ENCODE measurements around the gene QSOX1.

QSOX1 gene

DNA sequence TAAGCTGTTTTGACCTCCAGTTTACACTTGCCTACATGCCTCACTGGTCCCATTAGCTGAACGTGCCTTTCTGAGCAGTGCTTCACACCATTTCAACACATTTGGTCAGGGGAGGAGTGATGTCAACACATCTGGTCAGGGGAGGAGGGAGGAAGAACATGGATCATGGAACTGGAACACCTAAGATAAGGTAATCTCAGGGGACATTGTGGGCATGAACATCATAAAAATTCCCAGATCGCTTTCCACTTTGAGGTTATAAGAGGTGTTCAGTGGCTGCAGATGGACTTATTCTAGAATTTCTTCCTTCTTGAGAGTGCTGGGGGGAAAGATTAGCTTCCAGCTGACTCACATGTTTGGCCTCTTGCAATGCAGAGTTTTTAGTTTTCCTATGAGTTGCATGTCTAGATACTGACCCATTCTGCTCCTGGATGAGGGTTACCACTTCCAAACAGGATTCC, 2.0 kb downstream of the QSOX1 start:
- TF ChIP-seq SUZ12 (IDR thresholded peaks at IDR 0.05; ENCODE audit: extremely low read depth, insufficient read depth, insufficient read length) (no peak), YY1 (IDR thresholded peaks at IDR 0.05; ENCODE audit: insufficient read depth, insufficient read length) (no peak), ZNF274 (IDR thresholded peaks at IDR 0.05; ENCODE audit: low read depth, low read length) (no peak)
- H3K4me3 ChIP-seq (ENCODE audit: insufficient read length, low read depth), result no peak overlapping the region
- DNase-seq (ENCODE audit: low read depth, low spot score), result no peak
- no peaks in the 10 kb centered on the region for H3K9me3 ChIP-seq (ENCODE audit: insufficient read depth, low read length)
- no peak overlapping the region for H3K9ac ChIP-seq (ENCODE audit: insufficient read length, low read depth)
- H3K27me3 ChIP-seq (ENCODE audit: insufficient read depth, insufficient read length), result peaks cover 50% of the 10 kb centered on the region
- no peaks in the 10 kb centered on the region for H3K36me3 ChIP-seq (ENCODE audit: insufficient read depth, insufficient read length, low read length)
- no peaks in the 10 kb centered on the region for H3K4me1 ChIP-seq (ENCODE audit: insufficient read depth, insufficient read length)

DNA sequence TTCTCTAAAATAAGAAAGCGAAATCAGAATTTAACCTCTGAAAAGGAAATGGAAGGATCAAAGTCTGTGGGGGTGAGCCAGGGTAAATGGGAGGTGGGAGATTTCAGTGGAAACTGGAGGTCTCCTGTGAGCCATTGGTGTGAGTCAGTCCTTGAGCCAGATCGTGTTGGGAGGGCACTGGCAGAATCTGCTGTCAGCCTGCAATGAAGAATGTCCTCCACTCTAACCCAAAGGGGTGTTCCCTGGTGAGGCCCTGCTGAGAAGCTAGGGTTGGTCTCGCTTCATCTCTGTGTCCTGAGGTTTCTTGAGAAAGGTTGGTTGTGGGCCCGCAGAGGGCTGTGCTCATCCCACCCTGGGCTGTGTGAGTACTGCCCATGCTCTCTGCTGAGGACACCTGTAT, 2.4 kb downstream of the QSOX1 start:
- Histone ChIP-seq H3K36me3 (ENCODE audit: insufficient read depth, insufficient read length, low read length) (no peaks in the 10 kb centered on the region), H3K4me3 (ENCODE audit: insufficient read length, low read depth) (no peak overlapping the region), H3K9me3 (ENCODE audit: insufficient read depth, low read length) (no peaks in the 10 kb centered on the region), H3K27me3 (ENCODE audit: insufficient read depth, insufficient read length) (peaks cover 46% of the 10 kb centered on the region), H3K9ac (ENCODE audit: insufficient read length, low read depth) (no peak overlapping the region), H3K4me1 (ENCODE audit: insufficient read depth, insufficient read length) (no peaks in the 10 kb centered on the region)
- DNase-seq (ENCODE audit: low read depth, low spot score), result no peak
- TF ChIP-seq ZNF274 (IDR thresholded peaks at IDR 0.05; ENCODE audit: low read depth, low read length), result no peak
- TF ChIP-seq YY1 (IDR thresholded peaks at IDR 0.05; ENCODE audit: insufficient read depth, insufficient read length), result no peak
- no peak for TF ChIP-seq SUZ12 (IDR thresholded peaks at IDR 0.05; ENCODE audit: extremely low read depth, insufficient read depth, insufficient read length)

DNA sequence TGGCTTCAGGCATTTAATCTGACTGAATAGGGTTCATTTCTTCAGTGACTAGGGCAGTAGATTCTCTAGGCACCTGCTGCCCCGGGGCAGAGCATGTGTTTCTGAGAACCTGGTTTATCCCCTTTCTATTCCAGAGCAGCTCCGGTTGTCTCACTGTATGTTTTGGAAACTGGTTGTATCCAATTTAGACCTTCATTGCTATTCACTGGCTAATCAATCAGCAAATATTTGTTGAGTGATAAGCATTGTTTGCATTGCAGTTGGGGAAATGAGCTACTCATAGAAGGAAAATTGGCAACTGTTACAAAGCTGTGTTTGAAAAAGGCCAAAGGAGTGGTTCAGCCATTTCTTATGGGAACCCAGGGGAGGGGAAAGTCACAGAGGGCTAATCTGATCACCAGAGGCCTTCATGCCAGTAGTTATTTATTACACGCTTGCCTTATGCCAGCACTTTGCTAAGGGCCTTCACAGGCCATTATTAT, 2.9 kb downstream of the QSOX1 start:
- Histone ChIP-seq H3K4me1 (ENCODE audit: insufficient read depth, insufficient read length) (no peaks in the 10 kb centered on the region), H3K27me3 (ENCODE audit: insufficient read depth, insufficient read length) (peaks cover 41% of the 10 kb centered on the region), H3K9ac (ENCODE audit: insufficient read length, low read depth) (no peak overlapping the region), H3K36me3 (ENCODE audit: insufficient read depth, insufficient read length, low read length) (no peaks in the 10 kb centered on the region), H3K4me3 (ENCODE audit: insufficient read length, low read depth) (no peak overlapping the region), H3K9me3 (ENCODE audit: insufficient read depth, low read length) (no peaks in the 10 kb centered on the region)
- TF ChIP-seq ZNF274 (IDR thresholded peaks at IDR 0.05; ENCODE audit: low read depth, low read length) (no peak), SUZ12 (IDR thresholded peaks at IDR 0.05; ENCODE audit: extremely low read depth, insufficient read depth, insufficient read length) (no peak), YY1 (IDR thresholded peaks at IDR 0.05; ENCODE audit: insufficient read depth, insufficient read length) (no peak)
- no peak for DNase-seq (ENCODE audit: low read depth, low spot score)

DNA sequence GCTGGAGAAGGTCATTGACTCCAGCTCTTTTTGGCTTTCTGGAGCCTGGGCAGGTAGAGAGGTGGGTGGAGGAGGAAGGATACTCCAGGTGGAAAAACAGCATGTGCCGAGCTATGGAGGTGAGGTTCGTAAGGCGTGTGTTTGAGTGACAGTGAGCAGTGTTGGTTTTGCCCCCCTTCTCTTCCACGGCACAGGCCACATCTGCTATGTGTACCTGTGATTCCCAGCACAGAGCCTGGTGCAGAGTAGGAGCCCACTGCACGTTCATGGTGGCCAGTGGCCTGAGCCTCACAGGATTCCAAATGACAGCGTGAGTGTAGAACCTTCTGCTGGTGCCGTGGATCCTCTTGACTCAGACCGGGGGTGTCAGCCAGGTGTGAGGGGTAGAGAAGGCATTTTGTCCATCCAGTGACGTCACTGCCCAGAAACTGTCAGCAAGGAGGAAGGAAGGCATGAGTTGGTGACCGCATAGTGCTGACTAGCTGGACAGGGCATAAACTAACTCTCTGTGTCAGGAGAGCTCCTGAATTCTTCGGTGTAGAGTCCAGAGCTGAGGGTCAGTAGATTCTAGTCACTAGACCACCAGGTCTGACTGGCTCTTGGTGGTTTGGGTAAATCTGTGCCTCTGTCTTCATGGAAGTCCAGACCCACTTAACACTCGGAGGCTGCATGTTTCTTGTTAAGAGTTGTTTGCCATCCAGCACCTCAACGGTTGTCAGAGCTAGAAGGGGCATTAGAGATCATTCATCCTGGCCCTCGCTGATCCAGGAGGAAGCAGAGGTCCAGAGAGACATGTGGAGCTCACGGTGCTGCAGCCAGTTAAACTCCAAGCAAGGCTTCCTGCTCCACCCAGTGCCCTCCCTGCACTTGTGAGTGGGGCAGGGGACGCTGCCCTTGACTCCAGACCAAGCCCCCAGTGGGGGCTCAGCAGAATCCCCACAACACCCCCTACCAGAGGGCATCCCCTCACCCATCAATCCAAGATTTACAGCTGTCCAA, 3.8 kb downstream of the QSOX1 start:
- H3K9ac ChIP-seq (ENCODE audit: insufficient read length, low read depth), result no peak overlapping the region
- DNase-seq (ENCODE audit: low read depth, low spot score), result no peak

DNA sequence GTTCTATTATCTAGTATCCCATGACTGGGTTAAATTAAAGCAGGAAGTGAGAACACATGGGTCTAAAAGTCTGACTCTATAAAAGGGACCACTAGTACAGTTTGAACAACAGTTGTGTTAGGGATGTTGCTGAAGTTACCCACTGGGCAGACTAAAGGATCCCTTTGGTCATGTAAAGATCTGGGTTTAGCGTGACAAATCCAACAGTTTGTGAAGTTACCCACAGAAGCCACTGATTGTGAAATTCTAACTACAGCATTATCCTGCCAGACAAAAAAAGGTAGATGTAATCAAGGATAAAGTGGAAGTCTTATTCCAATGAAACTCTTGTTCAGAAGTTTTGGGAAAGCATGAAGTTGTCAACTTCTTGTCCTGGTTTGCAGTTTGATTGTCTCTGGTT, 5.7 kb downstream of the QSOX1 start:
- no peaks in the 10 kb centered on the region for H3K9me3 ChIP-seq (ENCODE audit: insufficient read depth, low read length)
- no peak for DNase-seq (ENCODE audit: low read depth, low spot score)
- H3K4me1 ChIP-seq (ENCODE audit: insufficient read depth, insufficient read length), result no peaks in the 10 kb centered on the region
- H3K4me3 ChIP-seq (ENCODE audit: insufficient read length, low read depth), result no peak overlapping the region
- no peaks in the 10 kb centered on the region for H3K36me3 ChIP-seq (ENCODE audit: insufficient read depth, insufficient read length, low read length)
- peaks cover 18% of the 10 kb centered on the region for H3K27me3 ChIP-seq (ENCODE audit: insufficient read depth, insufficient read length)
- no peak for TF ChIP-seq ZNF274 (IDR thresholded peaks at IDR 0.05; ENCODE audit: low read depth, low read length)
- TF ChIP-seq YY1 (IDR thresholded peaks at IDR 0.05; ENCODE audit: insufficient read depth, insufficient read length), result no peak
- TF ChIP-seq SUZ12 (IDR thresholded peaks at IDR 0.05; ENCODE audit: extremely low read depth, insufficient read depth, insufficient read length), result no peak
- no peak overlapping the region for H3K9ac ChIP-seq (ENCODE audit: insufficient read length, low read depth)

More for the DNA sequence above, 3.8 kb downstream of the QSOX1 start:
- H3K27me3 ChIP-seq (ENCODE audit: insufficient read depth, insufficient read length), result peaks cover 33% of the 10 kb centered on the region
- no peaks in the 10 kb centered on the region for H3K36me3 ChIP-seq (ENCODE audit: insufficient read depth, insufficient read length, low read length)
- TF ChIP-seq SUZ12 (IDR thresholded peaks at IDR 0.05; ENCODE audit: extremely low read depth, insufficient read depth, insufficient read length) (no peak), YY1 (IDR thresholded peaks at IDR 0.05; ENCODE audit: insufficient read depth, insufficient read length) (no peak), ZNF274 (IDR thresholded peaks at IDR 0.05; ENCODE audit: low read depth, low read length) (no peak)
- H3K4me1 ChIP-seq (ENCODE audit: insufficient read depth, insufficient read length), result no peaks in the 10 kb centered on the region
- no peaks in the 10 kb centered on the region for H3K9me3 ChIP-seq (ENCODE audit: insufficient read depth, low read length)
- H3K4me3 ChIP-seq (ENCODE audit: insufficient read length, low read depth), result no peak overlapping the region

DNA sequence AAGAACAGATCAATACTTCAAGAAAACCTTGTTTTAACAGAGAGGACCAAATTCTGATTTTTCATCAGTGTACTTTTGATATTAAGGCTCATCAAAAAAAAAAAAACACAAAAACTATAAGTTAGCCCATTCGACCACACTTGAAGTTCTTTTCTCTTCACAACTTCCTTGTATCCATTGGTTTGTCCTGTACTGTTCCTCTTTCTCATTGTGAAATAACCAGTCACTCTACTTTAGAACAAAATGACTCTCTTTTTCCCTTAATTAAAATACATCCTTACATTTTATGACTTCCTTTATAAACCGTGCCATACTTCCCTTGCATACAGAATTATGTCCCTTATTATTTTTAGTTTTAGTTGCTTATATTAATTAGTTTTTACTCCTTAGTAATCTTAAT, 8.4 kb downstream of the QSOX1 start:
- Histone ChIP-seq H3K9me3 (ENCODE audit: insufficient read depth, low read length) (no peaks in the 10 kb centered on the region), H3K9ac (ENCODE audit: insufficient read length, low read depth) (no peak overlapping the region), H3K4me3 (ENCODE audit: insufficient read length, low read depth) (no peak overlapping the region), H3K36me3 (ENCODE audit: insufficient read depth, insufficient read length, low read length) (peaks cover under 1% of the 10 kb centered on the region), H3K4me1 (ENCODE audit: insufficient read depth, insufficient read length) (peaks cover 15% of the 10 kb centered on the region), H3K27me3 (ENCODE audit: insufficient read depth, insufficient read length) (no peaks in the 10 kb centered on the region)
- DNase-seq (ENCODE audit: low read depth, low spot score), result no peak
- TF ChIP-seq ZNF274 (IDR thresholded peaks at IDR 0.05; ENCODE audit: low read depth, low read length) (no peak), SUZ12 (IDR thresholded peaks at IDR 0.05; ENCODE audit: extremely low read depth, insufficient read depth, insufficient read length) (no peak), YY1 (IDR thresholded peaks at IDR 0.05; ENCODE audit: insufficient read depth, insufficient read length) (no peak)

DNA sequence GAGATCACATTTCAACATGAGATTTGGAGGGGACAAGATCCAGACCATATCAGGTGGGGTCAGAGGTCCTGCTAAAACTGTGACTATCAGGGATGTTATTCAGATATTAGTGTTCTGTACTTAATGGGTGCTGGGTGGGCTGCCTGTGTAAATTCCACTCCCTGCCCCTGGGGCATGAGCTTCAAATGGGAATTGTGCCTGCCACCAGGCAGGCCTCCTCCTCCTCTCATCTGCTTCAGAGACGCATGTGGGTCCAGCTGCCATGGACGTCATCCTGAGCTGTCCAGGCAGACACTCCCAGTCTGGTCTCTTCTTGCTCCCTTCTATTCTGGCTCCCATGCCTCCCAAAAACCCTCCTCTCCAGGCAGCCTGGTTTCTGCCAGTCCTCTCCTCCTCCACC, 10.4 kb downstream of the QSOX1 start:
- Histone ChIP-seq H3K4me1 (ENCODE audit: insufficient read depth, insufficient read length) (peaks cover 20% of the 10 kb centered on the region), H3K36me3 (ENCODE audit: insufficient read depth, insufficient read length, low read length) (peaks cover 3% of the 10 kb centered on the region), H3K9ac (ENCODE audit: insufficient read length, low read depth) (no peak overlapping the region), H3K27me3 (ENCODE audit: insufficient read depth, insufficient read length) (no peaks in the 10 kb centered on the region), H3K4me3 (ENCODE audit: insufficient read length, low read depth) (no peak overlapping the region), H3K9me3 (ENCODE audit: insufficient read depth, low read length) (no peaks in the 10 kb centered on the region)
- TF ChIP-seq YY1 (IDR thresholded peaks at IDR 0.05; ENCODE audit: insufficient read depth, insufficient read length), result no peak
- TF ChIP-seq SUZ12 (IDR thresholded peaks at IDR 0.05; ENCODE audit: extremely low read depth, insufficient read depth, insufficient read length), result no peak
- no peak for TF ChIP-seq ZNF274 (IDR thresholded peaks at IDR 0.05; ENCODE audit: low read depth, low read length)
- no peak for DNase-seq (ENCODE audit: low read depth, low spot score)
